Heart left ventricle (tissue), 16 donors: Measurements from ENCODE around the gene HSPA1B. TPM values are rescaled to one million over a fixed set of nuclear protein-coding genes. Genes with fewer than 3 reads are reported as not detected.
"Not testable (repeated sequence)": the region's sequence is repeated elsewhere in the genome, so short reads cannot be mapped to it uniquely, and the experiment has no call there.

Experiments used
- ATAC-seq, 4 donors: fragments of 200-7000 bp; cut with Tn5 transposase; one replicate each; pipeline ENCODE4 v1.9.1; 2020 to 2022; ENCODE audit warnings: moderate library complexity in 4 of 4, mild to moderate bottlenecking in 3 of 4, moderate number of reproducible peaks in 1 of 4
- DNase-seq, 5 donors: peaks; one replicate each; pipeline ENCODE4 v3.0.0-alpha.2; 2020
- H3K27ac ChIP-seq, 12 donors: fragments of 200-600 bp; sonication (generic) in 4 of 12; one replicate each; pipeline versions ENCODE4 v1.5.0 to v1.8.0; 2016 to 2022; ENCODE audit warnings: mild to moderate bottlenecking in 2 of 12
- H3K27me3 ChIP-seq, 9 donors: fragments of 200-600 bp; sonication (generic) in 2 of 9; one replicate each; pipeline versions ENCODE4 v1.5.1 to v1.8.0; 2016 to 2022; ENCODE audit warnings: mild to moderate bottlenecking in 3 of 9
- H3K36me3 ChIP-seq, 9 donors: fragments of 200-600 bp; sonication (generic) in 2 of 9; one replicate each; pipeline versions ENCODE4 v1.5.0 to v1.8.0; 2018 to 2022; ENCODE audit warnings: mild to moderate bottlenecking in 2 of 9
- H3K4me1 ChIP-seq, 12 donors: fragments of 200-600 bp; sonication (generic) in 4 of 12; one replicate each; pipeline versions ENCODE4 v1.5.0 to v1.8.0; 2016 to 2022; ENCODE audit warnings: mild to moderate bottlenecking in 3 of 12
- H3K4me3 ChIP-seq, 12 donors: fragments of 200-600 bp; sonication (generic) in 4 of 12; one replicate each; pipeline versions ENCODE4 v1.5.0 to v1.8.0; 2017 to 2022; ENCODE audit warnings: mild to moderate bottlenecking in 9 of 12, moderate library complexity in 4 of 12
- H3K9me3 ChIP-seq, 12 donors: fragments of 200-600 bp; sonication (generic) in 4 of 12; one replicate each; pipeline versions ENCODE4 v1.5.0 to v1.8.0; 2016 to 2022; ENCODE audit warnings: mild to moderate bottlenecking in 1 of 12
- POLR2A ChIP-seq, 2 donors: fragments of 450-650 bp; IDR thresholded peaks; one replicate each; pipeline ENCODE4 v1.6.1; 2017; ENCODE audit warnings: antibody characterized with exemption in 2 of 2, mild to moderate bottlenecking in 2 of 2, moderate library complexity in 2 of 2
- WGBS, 4 donors: extraction: QIAGEN DNeasy Blood & Tissue Kit in 2 of 4; methylation state at CpG; one replicate each; pipeline versions ENCODE4 v1.1.5 to v1.1.7; 2013 to 2018; 5-methylcytosine and 5-hydroxymethylcytosine counted together
- intact Hi-C, 10 donors: fragments of 100-400 bp; cut with DNase I; formaldehyde crosslinking; loops; one replicate each; pipeline versions ENCODE4 v1.11.1 to v1.14.2; 2022
- polyA plus RNA-seq, 2 donors: library from polyadenylated mRNA; stranded (reverse); fragments of 200-250 nt; gene quantifications; one replicate each; pipeline ENCODE4 v1.2.3, GENCODE V29; 2013
- total RNA-seq, 9 donors: library from RNA; depleted of rRNA in 2 of 9; stranded (reverse); fragments of >200 nt in 2 of 9; fragmentation: NEBNext Ultra II Directional in 3 of 9; extraction: Animal tissue kit (Norgen Biotek cat#: 25700) in 3 of 9; gene quantifications; one replicate each; pipeline versions ENCODE4 v1.1.0 to v1.2.4, GENCODE V29; 2016 to 2023
- TF ChIP-seq, protein P1 (sequence below), 12 donors: fragments of 200-600 bp; sonication (generic) in 4 of 12; IDR thresholded peaks; one replicate each; pipeline versions ENCODE4 v1.5.0 to v1.8.0; 2018 to 2022; ENCODE audit warnings: antibody characterized with exemption in 12 of 12, mild to moderate bottlenecking in 5 of 12
- donor health status: ischemic (EF 13 %, LVEDD 7.1; RV severe dilation, severe dysfunction).
- donor health status: healthy with polysubstance abuse.
- donor health status: DM: no; HTN: yes; CAD: no.
- donor health status: DM: no; HTN: no; CAD: no.
- donor health status: ischemic (EF 25% LVEDD 6.9; RV normal size, moderate dysfunction).
- donor health status: ischemic (EF 25% LVEDD 5.7; RV mildly dilated, moderate dysfunction).
- donor health status: healthy.
- donor health status: DM: yes; HTN: yes; CAD: no.
- donor health status: ischemic (EF 35%, LVEDD 5.7; RV mildly dilated, moderate dysfunction).
- donor health status: nonischemic (EF 11% LVEDD 7.7; RV severe dilation, severe dysfunction).
- donor health status: DM: yes; HTN: yes; CAD: no.
- donor health status: PGD.
- donor health status: ischemic (EF 29% LVEDD 5.4; RV normal size, mild dysfunction).
- donor health status: nonischemic (EF 23%, LVEDD 6.1; RV moderate dilation, normal function).

Gene HSPA1B
- total and polyA plus RNA-seq, 11 donors = 35.2 to 306 (median 146) TPM

DNA sequence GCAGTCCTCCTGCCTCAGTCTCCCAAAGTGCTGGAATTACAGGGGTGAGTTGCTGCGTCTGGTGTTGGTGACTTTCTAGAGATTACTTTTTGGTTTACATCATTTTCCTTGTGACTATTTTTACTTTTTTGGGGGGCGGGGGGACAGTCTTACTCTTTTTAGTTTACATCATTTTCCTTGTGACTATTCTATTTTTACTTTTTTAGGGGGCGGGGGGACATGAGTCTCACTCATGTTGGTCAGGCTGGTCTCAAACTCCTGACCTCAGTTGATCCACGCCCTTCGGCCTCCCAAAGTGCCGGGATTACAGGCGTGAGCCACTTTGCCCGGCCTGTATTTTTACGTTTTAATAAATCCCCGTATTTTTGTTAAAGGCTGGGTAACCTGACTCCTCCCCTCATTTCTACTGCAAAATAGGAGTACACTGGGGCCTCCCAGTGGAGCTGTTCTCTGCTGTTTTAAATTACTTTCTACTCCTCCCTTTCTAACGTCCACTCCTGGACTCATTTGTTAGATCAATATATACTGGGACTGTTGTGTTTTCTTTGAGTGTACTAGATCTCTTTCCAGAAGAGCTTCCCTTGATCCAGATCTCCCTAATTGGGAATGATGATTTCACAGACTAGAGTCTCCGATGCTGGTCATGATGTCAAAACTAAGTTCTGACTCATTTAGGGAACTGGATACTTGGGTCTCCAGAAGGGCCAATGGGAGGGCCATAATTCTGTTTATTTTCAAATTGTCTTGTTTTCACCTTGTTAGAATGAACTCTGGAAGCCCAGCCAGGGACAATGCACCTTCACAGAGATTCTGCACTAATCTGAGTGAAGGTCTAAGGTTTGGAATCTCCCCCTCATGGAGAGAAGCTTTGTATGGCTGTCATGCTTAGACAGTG is 9.2 kb downstream of the HSPA1B start:
- H3K4me1 ChIP-seq = peaks cover 4 to 58% (median 41%) of the 10 kb centered on the region in 12 donors
- no peaks in the 10 kb centered on the region for H3K9me3 ChIP-seq
- WGBS, 4 donors = 22 to 34% (median 30%) methylated on average over 12 of the region's 12 CpGs
- H3K27me3 ChIP-seq = no peaks in the 10 kb centered on the region
- peak overlapping the region in 10 of 12 donors; percentile 69 to 97 (median 86) for H3K4me3 ChIP-seq
- H3K36me3 ChIP-seq = peaks cover 0 to 58% (median 46%) of the 10 kb centered on the region in 9 donors
- intact Hi-C loops = loop anchor here in 4 of 10 donors (2.0 to 10.0 kb wide), 5 partner anchors 26 to 292 kb away; partner anchors contain the start of genes ATP6V1G2 (in 1 of the 4), CLIC1 (in 1 of the 4), DDX39B (in 1 of the 4) and EHMT2 (in 1 of the 4)
- ATAC-seq (no peak), DNase-seq (no peak)
- TF ChIP-seq POLR2A (IDR thresholded peaks at IDR 0.05) = no peak
- TF ChIP-seq, protein P1, sequence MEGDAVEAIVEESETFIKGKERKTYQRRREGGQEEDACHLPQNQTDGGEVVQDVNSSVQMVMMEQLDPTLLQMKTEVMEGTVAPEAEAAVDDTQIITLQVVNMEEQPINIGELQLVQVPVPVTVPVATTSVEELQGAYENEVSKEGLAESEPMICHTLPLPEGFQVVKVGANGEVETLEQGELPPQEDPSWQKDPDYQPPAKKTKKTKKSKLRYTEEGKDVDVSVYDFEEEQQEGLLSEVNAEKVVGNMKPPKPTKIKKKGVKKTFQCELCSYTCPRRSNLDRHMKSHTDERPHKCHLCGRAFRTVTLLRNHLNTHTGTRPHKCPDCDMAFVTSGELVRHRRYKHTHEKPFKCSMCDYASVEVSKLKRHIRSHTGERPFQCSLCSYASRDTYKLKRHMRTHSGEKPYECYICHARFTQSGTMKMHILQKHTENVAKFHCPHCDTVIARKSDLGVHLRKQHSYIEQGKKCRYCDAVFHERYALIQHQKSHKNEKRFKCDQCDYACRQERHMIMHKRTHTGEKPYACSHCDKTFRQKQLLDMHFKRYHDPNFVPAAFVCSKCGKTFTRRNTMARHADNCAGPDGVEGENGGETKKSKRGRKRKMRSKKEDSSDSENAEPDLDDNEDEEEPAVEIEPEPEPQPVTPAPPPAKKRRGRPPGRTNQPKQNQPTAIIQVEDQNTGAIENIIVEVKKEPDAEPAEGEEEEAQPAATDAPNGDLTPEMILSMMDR (IDR thresholded peaks at IDR 0.05) = peak in 1 of 12 donors; percentile 3
- peak overlapping the region in 10 of 12 donors; percentile 64 to 99 (median 96) for H3K27ac ChIP-seq

DNA sequence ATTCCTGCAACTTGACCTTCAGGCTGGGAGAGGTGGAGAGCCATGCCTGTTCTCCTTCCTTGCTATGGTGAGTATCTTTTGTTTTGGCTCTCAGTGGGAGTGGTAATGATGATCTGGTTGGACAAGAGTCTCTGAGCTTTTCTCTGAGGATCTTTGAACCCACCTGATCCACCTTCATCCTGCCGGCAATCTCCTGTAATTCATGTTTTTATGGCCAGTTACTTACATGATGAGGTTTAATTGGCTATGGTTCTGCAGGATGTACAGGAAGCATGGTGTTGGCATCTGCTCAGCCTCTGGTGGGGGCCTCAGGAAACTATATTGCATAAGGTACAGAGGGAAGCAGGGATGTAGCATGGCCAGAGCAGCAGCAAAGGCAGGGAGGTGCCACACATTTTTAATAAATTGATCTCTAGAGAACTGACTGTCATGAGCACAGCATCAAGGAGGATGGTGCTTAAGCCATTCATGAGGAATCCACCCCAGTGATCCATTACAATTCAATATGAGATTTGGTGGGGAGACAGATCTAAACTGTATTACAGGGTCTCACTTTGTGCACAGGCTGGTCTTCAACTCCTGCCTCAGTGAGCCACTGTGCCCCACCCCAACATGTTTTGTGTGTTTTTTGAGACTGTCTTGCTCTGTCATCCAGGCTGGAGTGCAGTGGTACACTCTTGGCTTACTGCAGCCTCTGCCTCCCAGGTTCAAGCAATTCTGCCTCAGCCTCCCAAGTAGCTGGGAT is 10.0 kb downstream of the HSPA1B start:
- H3K4me1 ChIP-seq = peaks cover 4 to 54% (median 38%) of the 10 kb centered on the region in 12 donors
- ATAC-seq (no peak), DNase-seq (no peak)
- no peaks in the 10 kb centered on the region for H3K27me3 ChIP-seq
- intact Hi-C loops = loop anchor here in 4 of 10 donors (2.0 to 10.0 kb wide), 5 partner anchors 25 to 293 kb away; partner anchors contain the start of genes ATP6V1G2 (in 1 of the 4), CLIC1 (in 1 of the 4), DDX39B (in 1 of the 4) and EHMT2 (in 1 of the 4)
- H3K36me3 ChIP-seq = peaks cover 0 to 61% (median 44%) of the 10 kb centered on the region in 9 donors
- H3K9me3 ChIP-seq = no peaks in the 10 kb centered on the region
- H3K27ac ChIP-seq = peak overlapping the region in 7 of 12 donors; percentile 92 to 99 (median 96)
- WGBS, 4 donors = 33 to 47% (median 41%) methylated on average over 1 of the region's 1 CpG
- TF ChIP-seq, protein P1 (IDR thresholded peaks at IDR 0.05) = no peak
- TF ChIP-seq POLR2A (IDR thresholded peaks at IDR 0.05) = no peak
- H3K4me3 ChIP-seq = peak overlapping the region in 9 of 12 donors; percentile 22 to 97 (median 84)

DNA sequence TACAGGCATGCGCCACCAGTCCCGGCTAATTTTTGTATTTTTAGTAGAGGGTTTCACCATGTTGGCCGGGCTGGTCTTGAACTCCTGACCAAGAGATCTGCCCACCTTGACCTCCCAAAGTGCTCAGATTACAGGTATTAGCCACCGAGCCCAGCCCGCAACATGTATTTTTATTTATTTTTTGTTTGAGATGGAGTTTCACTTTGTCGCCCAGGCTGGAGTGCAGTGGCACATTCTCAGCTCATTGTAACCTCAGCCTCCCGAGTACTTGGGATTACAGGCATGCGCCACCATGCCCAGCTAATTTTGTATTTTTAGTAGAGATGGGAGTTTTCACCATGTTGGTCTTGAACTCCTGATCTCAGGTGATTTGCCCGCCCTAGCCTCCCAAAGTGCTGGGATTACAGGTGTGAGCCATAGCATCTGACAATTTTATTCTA is 10.6 kb downstream of the HSPA1B start:
- H3K27ac ChIP-seq, H3K9me3 ChIP-seq, H3K27me3 ChIP-seq, ATAC-seq, DNase-seq: not testable (repeated sequence)
- intact Hi-C loops = loop anchor here in 3 of 10 donors (5.0 to 10.0 kb wide), 4 partner anchors 59 to 293 kb away; partner anchors contain the start of genes ATP6V1G2 (in 1 of the 3), CLIC1 (in 1 of the 3), DDX39B (in 1 of the 3) and EHMT2 (in 1 of the 3)
- Histone ChIP-seq H3K4me3 (peak overlapping the region in 1 of 12 donors; percentile 84), H3K36me3 (peaks cover 0 to 61% (median 44%) of the 10 kb centered on the region in 9 donors), H3K4me1 (peaks cover 4 to 48% (median 38%) of the 10 kb centered on the region in 12 donors)
- 88 to 92% (median 90%) methylated on average over 9 of the region's 9 CpGs for WGBS, 4 donors

DNA sequence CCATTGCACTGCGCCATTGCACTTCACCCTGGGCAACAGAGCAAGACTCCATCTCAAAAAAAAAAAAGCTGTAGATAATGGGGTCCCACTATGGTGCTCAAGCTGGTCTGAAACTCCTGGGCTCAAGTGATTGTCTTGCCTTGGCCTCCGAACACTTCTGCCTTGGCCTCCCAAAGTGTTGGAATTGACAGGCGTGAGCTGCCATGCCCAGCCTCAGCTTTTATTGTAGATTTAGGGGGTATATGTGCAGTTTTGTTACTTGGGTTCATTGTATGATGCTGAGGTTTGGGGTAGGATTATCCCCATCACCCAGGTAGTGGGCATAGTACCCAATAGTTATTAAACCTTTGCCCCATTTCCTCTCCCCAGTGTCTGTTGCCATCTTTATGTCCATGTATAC is 11.4 kb downstream of the HSPA1B start:
- H3K9me3 ChIP-seq = no peaks in the 10 kb centered on the region
- H3K36me3 ChIP-seq = peaks cover 0 to 61% (median 44%) of the 10 kb centered on the region in 9 donors
- no peak overlapping the region for H3K27ac ChIP-seq
- ATAC-seq (no peak), DNase-seq (no peak)
- intact Hi-C loops = loop anchor here in 3 of 10 donors (5.0 to 10.0 kb wide), 4 partner anchors 58 to 294 kb away; partner anchors contain the start of genes ATP6V1G2 (in 1 of the 3), CLIC1 (in 1 of the 3), DDX39B (in 1 of the 3) and EHMT2 (in 1 of the 3)
- H3K4me3 ChIP-seq = peak overlapping the region in 1 of 12 donors; percentile 84
- 95 to 97% (median 97%) methylated on average over 3 of the region's 3 CpGs for WGBS, 4 donors
- H3K27me3 ChIP-seq = no peaks in the 10 kb centered on the region
- TF ChIP-seq, protein P1 (IDR thresholded peaks at IDR 0.05) = no peak
- no peak for TF ChIP-seq POLR2A (IDR thresholded peaks at IDR 0.05)
- H3K4me1 ChIP-seq = peaks cover 0 to 41% (median 35%) of the 10 kb centered on the region in 12 donors

DNA sequence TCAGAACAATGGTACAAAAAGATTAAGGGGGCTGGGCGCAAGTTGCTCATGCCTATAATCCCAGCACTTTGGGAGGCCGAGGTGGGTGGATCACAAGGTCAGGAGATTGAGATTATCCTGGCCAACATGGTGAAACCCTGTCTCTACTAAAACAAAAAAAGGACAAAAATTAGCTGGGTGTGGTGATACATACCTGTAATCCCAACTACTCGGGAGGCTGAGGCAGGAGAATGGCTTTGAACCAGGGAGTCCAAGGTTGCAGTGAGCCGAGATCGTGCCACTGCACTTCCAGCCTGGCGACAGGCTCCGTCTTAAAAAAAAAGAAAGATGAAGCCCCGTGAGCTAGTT is 12.2 kb downstream of the HSPA1B start:
- H3K4me3 ChIP-seq, H3K27ac ChIP-seq, H3K27me3 ChIP-seq, H3K9me3 ChIP-seq, ATAC-seq, DNase-seq: not testable (repeated sequence)
- H3K4me1 ChIP-seq = peaks cover 0 to 38% (median 34%) of the 10 kb centered on the region in 12 donors
- H3K36me3 ChIP-seq = peaks cover 0 to 61% (median 44%) of the 10 kb centered on the region in 9 donors
- WGBS, 4 donors = 87 to 91% (median 89%) methylated on average over 8 of the region's 8 CpGs
- intact Hi-C loops = loop anchor here in 3 of 10 donors (5.0 to 10.0 kb wide), 4 partner anchors 58 to 295 kb away; partner anchors contain the start of genes ATP6V1G2 (in 1 of the 3), CLIC1 (in 1 of the 3), DDX39B (in 1 of the 3) and EHMT2 (in 1 of the 3)
